Lung (tissue), 12 donors: Measurements from ENCODE around the gene PPM1H. TPM values are rescaled to one million over a fixed set of nuclear protein-coding genes. Genes with fewer than 3 reads are reported as not detected.

ENCODE experiments used
- ATAC-seq: fragments of 200-7000 bp; cut with Tn5 transposase; one replicate; pipeline ENCODE4 v1.9.1; 2020; ENCODE audit warnings: moderate number of reproducible peaks; ENCODE audit not compliant: insufficient read depth, low FRiP score
- DNase-seq, 3 donors: peaks; one replicate each; pipeline ENCODE4 v3.0.0-alpha.2; 2013 to 2017
- H3K27ac ChIP-seq, 2 donors: one replicate each; pipeline ENCODE4 v1.5.1; 2013; ENCODE audit warnings: mild to moderate bottlenecking in 2 of 2, moderate library complexity in 2 of 2, control low read depth in 1 of 2, inconsistent platforms in 1 of 2, low read depth in 1 of 2, low read length in 1 of 2
- H3K27me3 ChIP-seq, 3 donors: one replicate each; pipeline ENCODE4 v1.5.1; 2013; ENCODE audit warnings: low read length in 2 of 3; ENCODE audit not compliant: control insufficient read depth in 3 of 3, insufficient read depth in 3 of 3
- H3K36me3 ChIP-seq, 4 donors: one replicate each; pipeline ENCODE4 v1.5.1; 2013; ENCODE audit warnings: low read length in 4 of 4, mild to moderate bottlenecking in 1 of 4, moderate library complexity in 1 of 4; ENCODE audit not compliant: control insufficient read depth in 4 of 4, insufficient read depth in 4 of 4
- H3K4me1 ChIP-seq, 5 donors: one replicate each; pipeline ENCODE4 v1.5.1; 2013; ENCODE audit warnings: low read length in 5 of 5, mild to moderate bottlenecking in 2 of 5, moderate library complexity in 1 of 5; ENCODE audit not compliant: control insufficient read depth in 5 of 5, insufficient read depth in 5 of 5
- H3K4me3 ChIP-seq: one replicate; pipeline ENCODE4 v1.5.1; 2013; ENCODE audit warnings: mild to moderate bottlenecking, control low read depth, moderate library complexity
- H3K9ac ChIP-seq, 2 donors: one replicate each; pipeline ENCODE4 v1.5.1; 2013; ENCODE audit warnings: low read length in 2 of 2, control low read depth in 1 of 2; ENCODE audit not compliant: insufficient read depth in 1 of 2
- H3K9me3 ChIP-seq, 4 donors: one replicate each; pipeline ENCODE4 v1.5.1; 2013; ENCODE audit warnings: low read length in 3 of 4, mild to moderate bottlenecking in 1 of 4, moderate library complexity in 1 of 4; ENCODE audit not compliant: control insufficient read depth in 4 of 4, insufficient read depth in 3 of 4
- WGBS, 2 donors: extraction: QIAGEN DNeasy Blood & Tissue Kit; methylation state at CpG; one replicate each; pipeline ENCODE4 v1.1.7; 2013; 5-methylcytosine and 5-hydroxymethylcytosine counted together
- polyA plus RNA-seq, 2 donors: library from polyadenylated mRNA; stranded (reverse); fragments of 200-250 nt; gene quantifications; one replicate each; pipeline ENCODE4 v1.2.1, GENCODE V29; 2013
- total RNA-seq, 2 donors: library from RNA; depleted of rRNA in 1 of 2; stranded (reverse); fragments of >200 nt in 1 of 2; gene quantifications; one replicate each; pipeline ENCODE4 v1.2.1, GENCODE V29; 2014 to 2021
- TF ChIP-seq, protein P1 (sequence below): IDR thresholded peaks from 2 replicates; pipeline ENCODE4 v1.5.1; 2012; ENCODE audit warnings: mild to moderate bottlenecking; ENCODE audit errors: control extremely low read depth, extremely low read depth
- donor health status: control.
- donor health status: control.
- donor health status: Bipolar disorder and iron deficiency.
- donor health status: healthy.
- donor health status: DM: yes; HTN: yes; CAD: no.

PPM1H gene
- total and polyA plus RNA-seq, 4 donors: 2.0 to 11.2 (median 5.7) TPM

DNA sequence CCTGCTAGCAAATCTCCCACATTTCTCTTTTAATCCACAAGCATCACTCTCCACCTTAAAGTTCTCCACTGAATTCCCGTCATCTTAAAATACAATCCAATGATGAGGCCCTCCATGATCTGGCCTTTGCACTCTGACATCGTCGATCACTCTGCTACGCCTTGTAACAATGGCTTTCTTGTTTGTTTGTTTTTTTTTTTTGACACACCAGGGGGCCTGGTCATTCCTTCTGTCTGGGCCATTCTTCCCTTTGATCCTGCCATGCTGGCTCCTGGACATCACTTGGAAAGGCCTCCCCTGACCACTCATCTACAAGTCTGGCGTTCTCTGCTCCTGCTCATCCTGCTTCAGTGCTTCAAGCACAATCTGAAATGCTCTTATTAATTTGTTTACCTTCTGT, 233.5 kb downstream of the PPM1H start:
- H3K4me1 ChIP-seq: peaks cover 0 to 13% (median 8%) of the 10 kb centered on the region in 5 donors
- WGBS, 2 donors: 87 to 94% methylated on average over 5 of the region's 5 CpGs
- peak overlapping the region in 1 of 2 donors; percentile 11 for H3K27ac ChIP-seq
- ATAC-seq (no peak), DNase-seq (no peak)
- H3K27me3 ChIP-seq: no peaks in the 10 kb centered on the region
- no peaks in the 10 kb centered on the region for H3K36me3 ChIP-seq
- TF ChIP-seq, protein P1, sequence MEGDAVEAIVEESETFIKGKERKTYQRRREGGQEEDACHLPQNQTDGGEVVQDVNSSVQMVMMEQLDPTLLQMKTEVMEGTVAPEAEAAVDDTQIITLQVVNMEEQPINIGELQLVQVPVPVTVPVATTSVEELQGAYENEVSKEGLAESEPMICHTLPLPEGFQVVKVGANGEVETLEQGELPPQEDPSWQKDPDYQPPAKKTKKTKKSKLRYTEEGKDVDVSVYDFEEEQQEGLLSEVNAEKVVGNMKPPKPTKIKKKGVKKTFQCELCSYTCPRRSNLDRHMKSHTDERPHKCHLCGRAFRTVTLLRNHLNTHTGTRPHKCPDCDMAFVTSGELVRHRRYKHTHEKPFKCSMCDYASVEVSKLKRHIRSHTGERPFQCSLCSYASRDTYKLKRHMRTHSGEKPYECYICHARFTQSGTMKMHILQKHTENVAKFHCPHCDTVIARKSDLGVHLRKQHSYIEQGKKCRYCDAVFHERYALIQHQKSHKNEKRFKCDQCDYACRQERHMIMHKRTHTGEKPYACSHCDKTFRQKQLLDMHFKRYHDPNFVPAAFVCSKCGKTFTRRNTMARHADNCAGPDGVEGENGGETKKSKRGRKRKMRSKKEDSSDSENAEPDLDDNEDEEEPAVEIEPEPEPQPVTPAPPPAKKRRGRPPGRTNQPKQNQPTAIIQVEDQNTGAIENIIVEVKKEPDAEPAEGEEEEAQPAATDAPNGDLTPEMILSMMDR: no peak
- no peaks in the 10 kb centered on the region for H3K9me3 ChIP-seq
- no peak overlapping the region for H3K9ac ChIP-seq
- H3K4me3 ChIP-seq: no peak overlapping the region

DNA sequence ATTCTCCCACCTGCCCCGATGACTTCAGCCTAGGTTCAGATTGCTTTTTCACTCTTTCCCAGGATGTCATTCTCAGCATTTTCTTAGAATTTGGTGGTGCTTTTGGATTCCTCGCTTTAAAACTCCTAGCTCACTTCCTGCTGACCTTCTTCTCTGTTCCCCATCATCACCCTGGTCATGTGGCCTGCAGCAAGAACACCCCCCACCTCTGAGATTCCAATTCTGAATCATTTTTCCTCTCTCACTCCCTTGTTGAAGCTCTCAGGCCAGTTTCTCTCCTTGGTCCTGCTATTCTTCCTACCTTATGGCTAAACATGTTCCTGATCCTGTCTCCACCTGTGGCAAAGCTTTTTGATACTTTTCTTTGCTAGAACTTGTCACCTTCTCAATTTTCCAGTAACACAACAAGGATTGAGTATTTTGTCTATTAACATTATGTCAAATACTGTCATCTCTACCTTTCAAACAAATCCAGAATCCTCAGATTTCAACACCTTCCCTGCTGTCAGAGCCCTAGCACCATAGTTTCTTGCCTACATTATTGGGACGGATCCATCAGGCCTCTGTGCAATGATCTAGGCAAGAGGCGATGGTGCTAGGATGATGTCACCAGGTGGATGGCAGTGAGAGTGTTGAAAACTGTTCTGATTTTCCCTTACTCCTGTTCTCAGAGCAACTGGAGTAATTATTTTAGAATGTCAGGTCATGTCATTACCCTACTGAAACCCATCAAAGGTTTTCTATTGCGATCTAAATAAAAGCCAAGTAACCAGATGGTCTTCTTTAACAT, 234.7 kb downstream of the PPM1H start:
- Histone ChIP-seq H3K4me1 (peaks cover 0 to 13% (median 8%) of the 10 kb centered on the region in 5 donors), H3K9ac (no peak overlapping the region), H3K36me3 (no peaks in the 10 kb centered on the region), H3K27me3 (no peaks in the 10 kb centered on the region), H3K9me3 (peaks cover 0 to 2% (median 0%) of the 10 kb centered on the region in 4 donors), H3K27ac (no peak overlapping the region), H3K4me3 (no peak overlapping the region)
- 92% methylated on average over 5 of the region's 5 CpGs for WGBS, 2 donors
- TF ChIP-seq, protein P1: no peak
- ATAC-seq (no peak), DNase-seq (no peak)

DNA sequence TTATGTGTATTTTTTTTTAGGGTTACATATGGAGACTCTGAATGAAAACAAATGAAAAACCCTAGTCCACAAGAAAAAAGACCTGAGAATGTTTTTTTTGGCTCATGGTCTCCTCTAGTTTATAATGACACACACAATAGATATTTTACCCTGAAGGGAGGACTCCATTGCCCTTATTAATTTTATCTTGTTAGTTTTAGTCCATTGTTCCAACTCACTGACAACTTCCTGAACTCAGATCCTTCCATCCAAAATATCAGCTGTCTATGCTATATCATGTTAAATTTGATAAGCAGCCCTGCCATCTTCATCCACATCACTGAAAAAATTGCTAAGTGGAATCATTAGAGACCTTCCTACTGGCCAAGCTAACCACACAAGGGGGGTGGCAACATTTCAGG, 236.2 kb downstream of the PPM1H start:
- H3K4me1 ChIP-seq: peaks cover 0 to 12% (median 9%) of the 10 kb centered on the region in 5 donors

More for the DNA sequence above, 236.2 kb downstream of the PPM1H start:
- H3K9ac ChIP-seq: no peak overlapping the region
- H3K27me3 ChIP-seq: no peaks in the 10 kb centered on the region
- H3K9me3 ChIP-seq: peaks cover 0 to 2% (median 0%) of the 10 kb centered on the region in 4 donors
- DNase-seq: no peak
- no peak for ATAC-seq
- H3K27ac ChIP-seq: no peak overlapping the region
- TF ChIP-seq, protein P1: no peak
- H3K36me3 ChIP-seq: no peaks in the 10 kb centered on the region
- no peak overlapping the region for H3K4me3 ChIP-seq
